CD4-positive, alpha-beta T cell treated with Interleukin-4 for 4 hours (primary cell): ENCODE measurements around the gene CACNB2.
"Not testable (repeated sequence)": the region's sequence is repeated elsewhere in the genome, so short reads cannot be mapped to it uniquely, and the experiment has no call there.

Experiments
- DNase-seq: peaks from one replicate; pipeline ENCODE4 v3.0.0-alpha.2; 2020

The CACNB2 gene

DNA sequence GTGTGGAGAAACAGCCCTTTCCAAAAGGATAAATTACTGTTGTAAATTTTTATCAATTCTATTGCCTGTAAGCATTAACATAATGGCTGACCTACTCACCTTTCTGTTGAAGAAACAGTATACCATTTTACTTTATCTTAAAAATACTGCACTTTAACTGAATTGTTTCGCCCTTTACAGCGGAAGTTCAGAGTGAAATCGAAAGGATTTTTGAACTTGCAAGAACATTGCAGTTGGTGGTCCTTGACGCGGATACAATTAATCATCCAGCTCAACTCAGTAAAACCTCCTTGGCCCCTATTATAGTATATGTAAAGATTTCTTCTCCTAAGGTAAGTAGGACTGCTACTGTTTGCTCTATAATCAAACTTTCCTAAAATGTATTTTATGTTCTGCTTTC is 393.7 kb downstream of the CACNB2 start:
- DNase-seq, result no peak

DNA sequence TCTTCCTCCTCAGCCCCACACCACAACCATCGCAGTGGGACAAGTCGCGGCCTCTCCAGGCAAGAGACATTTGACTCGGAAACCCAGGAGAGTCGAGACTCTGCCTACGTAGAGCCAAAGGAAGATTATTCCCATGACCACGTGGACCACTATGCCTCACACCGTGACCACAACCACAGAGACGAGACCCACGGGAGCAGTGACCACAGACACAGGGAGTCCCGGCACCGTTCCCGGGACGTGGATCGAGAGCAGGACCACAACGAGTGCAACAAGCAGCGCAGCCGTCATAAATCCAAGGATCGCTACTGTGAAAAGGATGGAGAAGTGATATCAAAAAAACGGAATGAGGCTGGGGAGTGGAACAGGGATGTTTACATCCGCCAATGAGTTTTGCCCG is 399.1 kb downstream of the CACNB2 start:
- no peak for DNase-seq

DNA sequence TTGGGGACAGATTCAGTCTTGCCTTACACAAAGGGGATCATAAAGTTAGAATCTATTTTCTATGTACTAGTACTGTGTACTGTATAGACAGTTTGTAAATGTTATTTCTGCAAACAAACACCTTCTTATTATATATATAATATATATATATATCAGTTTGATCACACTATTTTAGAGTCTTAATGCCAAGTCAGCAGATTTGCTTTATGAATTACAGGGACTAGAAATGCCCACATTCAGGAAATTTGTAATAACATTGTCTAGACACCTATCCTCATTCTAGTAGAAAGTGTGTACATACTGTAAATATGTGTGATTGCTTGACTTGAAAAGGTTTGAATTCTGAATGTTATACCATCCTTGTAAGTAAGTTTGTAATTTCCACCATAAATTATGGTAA is 400.0 kb downstream of the CACNB2 start:
- no peak for DNase-seq

DNA sequence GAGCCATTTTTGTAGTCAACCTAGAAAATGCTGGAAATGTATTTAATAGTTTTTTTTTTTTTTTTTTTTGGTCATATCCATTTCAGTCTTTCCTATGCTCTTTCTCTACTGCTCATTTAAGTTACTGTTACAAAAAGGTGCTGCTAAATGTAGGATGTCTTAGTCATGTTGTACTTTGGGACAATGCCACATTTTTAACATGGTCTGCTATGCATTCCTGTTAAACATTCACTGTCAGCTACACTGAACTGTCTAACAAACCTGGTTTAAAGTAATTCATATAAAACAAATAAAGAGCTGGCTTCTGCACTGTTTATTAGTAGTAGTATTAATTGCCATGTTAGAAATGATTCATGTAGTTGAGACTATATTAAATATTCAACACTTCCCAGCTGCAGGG is 402.6 kb downstream of the CACNB2 start:
- no peak for DNase-seq

DNA sequence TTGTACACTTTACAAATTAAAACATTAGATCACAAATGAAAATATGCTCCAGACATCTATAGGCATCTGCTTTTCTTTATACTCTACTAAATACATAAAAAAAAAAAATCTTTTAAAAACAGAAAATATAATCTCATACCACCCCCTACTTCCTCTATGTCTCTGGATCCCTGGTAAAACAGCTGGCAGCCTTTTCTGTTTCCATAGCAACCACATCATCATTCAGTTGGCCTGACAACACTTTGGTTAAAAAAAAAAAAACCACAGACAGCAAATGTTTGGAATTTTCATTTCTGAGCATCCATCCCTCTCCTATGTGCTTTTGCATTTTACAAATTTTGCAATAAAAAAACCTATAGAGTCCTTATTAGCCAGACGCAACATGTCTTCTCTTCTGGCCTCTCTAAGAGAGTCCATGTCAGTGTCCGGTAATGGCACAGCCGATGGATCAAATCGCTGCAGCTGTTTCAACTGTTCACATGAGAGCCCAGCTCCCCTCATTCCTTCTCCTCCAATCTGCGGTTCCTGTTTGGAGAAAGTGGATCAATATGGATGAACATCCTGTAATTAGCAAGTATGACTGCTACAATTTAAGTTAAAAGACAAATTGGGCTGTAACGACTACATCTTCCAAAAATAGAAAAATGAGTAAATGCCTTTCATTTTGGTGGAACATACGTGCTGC is 405.5 kb downstream of the CACNB2 start:
- no peak for DNase-seq

DNA sequence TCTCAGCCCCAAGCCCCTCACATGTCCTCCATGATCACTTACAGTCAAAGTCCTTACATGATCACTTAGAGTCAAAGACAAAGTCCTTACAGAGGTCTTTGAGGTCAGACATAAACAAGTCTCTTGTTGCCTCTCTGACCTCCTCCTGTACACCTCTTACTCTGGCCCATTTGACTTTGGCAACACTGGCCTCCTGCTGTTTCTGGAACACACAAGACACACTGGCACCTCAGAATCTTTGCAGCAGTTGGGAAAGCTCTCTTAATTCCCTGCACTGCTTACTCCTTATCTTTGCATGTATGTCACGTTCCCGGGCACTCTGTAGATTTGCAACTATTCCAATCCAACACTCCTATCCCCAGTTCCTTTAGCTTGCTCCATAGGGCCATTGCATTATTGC is 408.9 kb downstream of the CACNB2 start:
- no peak for DNase-seq

DNA sequence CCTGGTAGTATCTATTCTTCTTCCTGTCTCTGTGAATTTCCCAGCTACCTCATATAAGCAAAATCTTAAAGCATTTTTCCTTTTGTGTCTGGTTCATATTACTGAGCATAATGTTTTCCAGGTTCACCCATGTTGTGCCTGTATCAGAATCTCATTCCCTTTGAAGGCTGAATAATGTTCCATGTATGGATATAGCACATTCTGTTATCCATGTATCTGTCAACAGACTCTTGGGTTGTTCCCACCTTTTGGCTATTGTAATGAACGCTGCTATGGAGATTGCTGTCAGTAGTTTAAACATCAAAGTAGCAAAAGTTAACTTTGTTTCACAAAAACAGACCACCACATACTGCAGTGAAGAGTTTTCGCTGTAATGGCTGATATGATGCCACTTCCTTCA is 411.2 kb downstream of the CACNB2 start:
- DNase-seq, result no peak

DNA sequence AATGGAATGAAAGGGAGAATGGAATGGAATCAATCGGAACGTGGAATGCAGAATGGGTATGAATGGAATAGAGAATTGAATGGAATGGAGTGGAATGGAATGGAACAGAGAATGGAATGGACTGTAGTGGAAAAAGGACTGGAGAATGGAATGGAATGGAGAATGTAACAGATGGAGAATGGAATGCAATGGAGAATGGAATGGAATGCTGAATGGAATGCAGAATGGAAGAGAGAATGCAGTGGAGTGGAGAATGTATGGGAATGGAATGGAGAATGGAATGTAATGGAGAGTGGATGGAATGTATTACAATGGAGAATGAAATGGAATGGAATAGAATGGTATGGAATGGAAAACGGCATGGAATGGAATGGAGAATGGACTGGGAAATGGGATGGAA is 414.3 kb downstream of the CACNB2 start:
- no peak for DNase-seq

DNA sequence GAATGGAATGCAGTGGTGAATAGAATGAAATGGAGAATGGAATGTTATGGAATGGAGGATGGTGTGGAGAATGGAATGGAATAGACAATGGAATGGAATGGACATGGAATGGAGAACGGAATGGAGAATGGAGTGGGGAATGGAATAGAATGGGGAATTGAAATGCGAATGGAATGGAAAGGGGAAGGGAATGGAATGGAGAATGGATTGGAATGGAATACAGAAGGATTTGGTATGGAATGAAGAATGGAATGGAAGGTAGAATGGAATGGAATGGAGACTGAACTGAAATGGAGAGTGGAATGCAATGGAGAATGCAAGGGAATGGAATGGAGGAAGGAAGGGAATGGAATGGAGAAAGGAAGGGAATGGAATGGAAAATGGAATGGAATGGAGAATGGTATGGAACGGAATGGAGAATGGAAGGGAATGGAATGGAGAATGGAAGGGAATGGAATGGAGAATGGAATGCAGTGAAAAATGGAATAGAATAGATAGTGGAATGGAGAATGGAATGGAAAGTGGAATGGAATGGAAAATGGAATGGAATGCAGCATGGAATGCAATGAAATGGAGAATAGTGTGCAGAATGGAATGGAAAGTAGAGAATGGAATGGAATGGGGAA is 416.4 kb downstream of the CACNB2 start:
- no peak for DNase-seq

DNA sequence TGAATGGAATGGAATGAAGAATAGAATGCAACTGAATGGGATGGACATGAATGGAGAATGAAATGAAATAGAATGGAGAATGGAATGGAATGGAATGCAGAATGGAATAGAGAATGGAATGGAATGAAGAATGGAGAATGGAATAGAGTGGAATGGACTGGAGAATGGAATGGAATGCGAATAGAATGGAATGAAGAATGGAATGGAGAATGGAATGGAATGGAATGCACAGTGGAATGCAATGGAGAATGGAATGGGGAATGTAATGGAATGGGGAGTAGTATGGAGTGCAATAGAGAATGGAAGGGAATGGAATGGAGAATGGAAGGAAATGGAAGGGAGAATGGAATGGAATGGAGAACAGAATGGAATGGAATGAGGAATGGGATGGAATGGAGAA is 417.7 kb downstream of the CACNB2 start:
- DNase-seq, result no peak

DNA sequence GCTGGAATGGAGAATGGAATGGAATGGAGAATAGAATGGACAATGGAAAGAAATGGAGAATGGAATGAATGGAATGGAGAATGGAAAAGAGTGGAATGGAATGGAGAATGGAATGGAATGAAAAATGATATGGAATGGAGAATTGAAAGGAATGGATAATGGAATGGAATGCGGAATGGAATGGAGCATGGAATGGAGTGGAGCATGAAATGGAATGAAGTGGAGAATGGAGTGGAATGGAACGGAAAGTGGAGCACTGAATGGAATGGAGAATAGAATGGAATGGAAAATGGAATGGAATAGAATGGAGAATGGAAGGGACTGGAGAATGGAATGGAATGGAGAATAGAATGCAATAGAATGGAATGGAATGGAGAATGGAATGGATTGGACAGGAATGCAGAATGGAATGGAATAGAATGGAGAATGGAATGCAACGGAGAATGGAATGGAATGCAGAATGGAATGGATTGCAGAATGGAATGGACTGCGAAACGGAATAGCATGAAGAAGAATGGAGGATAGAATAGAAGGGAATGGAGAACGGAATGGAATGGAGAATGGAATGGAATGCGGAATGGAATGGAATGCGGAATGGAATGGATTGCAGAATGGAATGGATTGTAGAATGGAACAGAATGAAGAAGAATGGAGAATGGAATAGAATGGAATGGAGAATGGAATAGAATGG is 421.8 kb downstream of the CACNB2 start:
- no peak for DNase-seq

DNA sequence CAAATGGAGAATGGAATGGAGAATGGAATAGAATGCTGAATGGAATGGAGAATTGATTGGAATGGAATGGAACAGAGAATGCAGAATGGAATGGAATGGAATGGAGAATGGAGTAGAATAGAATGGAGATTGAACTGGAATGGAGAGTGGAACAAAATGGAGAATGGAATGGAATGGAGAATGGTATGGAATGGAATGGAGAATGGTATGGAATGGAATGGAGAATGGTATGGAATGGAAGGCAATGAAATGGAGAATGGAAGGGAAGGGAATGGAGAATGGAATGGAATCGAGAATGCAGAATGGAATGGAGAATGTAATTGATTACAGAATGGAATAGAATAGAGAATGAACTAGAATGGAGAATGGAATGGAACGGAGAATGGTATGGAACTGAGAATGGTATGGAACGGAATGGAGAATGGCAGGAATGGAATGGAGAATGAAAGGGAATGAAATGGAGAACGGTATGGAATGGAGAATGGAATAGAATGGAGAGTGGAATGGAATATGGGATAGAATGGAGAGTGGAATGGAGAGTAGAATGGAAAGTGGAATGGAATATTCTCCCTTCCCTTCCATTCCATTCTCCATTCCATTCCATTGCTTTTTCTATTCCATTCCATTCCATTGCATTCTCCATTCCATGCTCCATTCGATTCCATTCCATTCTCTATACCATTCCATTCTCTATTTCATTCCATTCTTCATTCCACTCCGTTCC is 422.9 kb downstream of the CACNB2 start:
- DNase-seq, result no peak

DNA sequence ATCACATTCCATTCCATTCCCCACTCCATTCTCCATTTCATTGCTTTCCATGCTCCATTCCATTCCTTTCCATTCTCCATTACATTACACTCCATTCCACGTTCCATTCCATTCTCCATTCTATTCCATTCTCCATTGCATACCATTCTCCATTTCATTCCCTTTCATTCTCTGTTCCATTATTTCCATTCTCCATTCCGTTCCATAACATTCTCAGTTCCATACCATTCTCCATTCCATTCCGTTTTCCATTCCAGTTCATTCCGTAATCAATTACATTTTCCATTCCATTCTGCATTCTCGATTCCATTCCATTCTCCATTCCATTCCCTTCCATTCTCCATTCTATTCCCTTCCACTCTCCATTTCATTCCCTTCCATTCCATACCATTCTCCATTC is 424.8 kb downstream of the CACNB2 start:
- DNase-seq, result no peak

DNA sequence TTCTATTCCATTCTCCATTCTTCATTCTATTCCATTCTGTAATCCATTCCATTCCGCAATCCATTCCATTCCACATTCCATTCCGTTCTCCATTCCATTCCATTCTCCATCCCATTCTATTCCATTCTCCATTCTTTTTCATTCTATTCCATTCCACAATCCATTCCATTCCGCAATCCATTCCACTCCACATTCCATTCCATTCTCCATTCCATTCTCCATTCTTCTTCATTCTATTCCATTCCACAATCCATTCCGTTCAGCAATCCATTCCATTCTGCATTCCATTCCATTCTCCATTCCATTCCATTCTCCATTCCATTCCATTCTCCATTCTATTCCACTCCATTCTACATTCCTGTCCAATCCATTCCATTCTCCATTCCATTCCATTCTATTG is 426.0 kb downstream of the CACNB2 start:
- no peak for DNase-seq

DNA sequence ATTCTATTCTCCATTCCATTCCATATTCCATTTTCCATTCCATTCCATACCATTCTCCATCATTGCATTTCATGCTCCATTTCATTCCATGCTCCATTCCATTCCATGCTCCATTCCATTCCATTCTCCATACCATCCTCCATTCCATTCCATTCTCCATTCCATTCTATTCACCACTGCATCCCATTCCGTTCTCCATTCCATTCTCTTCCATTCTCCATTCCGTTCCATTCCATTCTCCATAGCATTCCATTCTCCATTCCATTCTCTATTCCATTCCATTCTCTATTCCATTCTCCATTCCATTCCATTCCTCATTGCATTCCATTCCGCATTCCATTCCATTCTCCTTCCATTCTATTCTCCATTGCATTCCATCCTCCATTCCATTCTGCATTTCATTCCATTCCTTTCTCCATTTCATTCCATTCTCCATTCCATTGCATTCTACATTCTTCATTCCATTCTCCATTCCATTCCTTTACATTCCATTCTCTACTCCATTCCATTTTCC is 427.2 kb downstream of the CACNB2 start:
- no peak for DNase-seq

DNA sequence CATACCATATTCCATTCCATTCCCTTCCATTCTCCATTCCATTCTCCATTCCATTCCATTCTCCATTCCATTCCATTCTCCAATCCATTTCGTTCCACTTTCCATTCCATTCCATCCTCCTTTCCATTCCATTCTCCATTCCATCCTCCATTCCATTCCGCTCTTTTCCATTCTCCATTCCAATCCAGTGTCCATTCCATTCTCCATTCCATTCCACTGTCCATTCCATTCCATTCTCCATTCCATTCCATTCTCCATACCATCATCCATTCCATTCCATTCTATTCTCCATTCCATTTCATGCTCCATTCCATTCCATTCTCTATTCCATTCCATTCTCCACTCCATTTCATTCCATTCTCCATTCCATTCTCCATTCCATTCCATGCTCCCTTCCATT is 430.2 kb downstream of the CACNB2 start:
- DNase-seq, result not testable (repeated sequence)

DNA sequence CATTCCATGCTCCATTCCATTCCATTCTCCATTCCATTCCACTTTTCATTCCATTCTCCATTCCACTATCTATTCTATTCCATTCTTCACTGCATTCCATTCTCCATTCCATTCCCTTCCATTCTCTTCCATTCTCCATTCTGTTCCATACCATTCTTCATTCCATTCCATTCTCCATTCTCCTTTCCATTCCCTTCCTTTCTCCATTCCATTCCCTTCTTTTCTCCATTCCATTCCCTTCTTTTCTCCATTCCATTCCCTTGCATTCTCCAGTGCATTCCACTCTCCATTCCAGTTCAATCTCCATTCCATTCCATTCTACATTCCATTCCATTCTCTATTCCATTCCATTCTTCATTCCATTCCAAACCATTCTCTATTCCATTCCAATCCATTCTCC is 430.9 kb downstream of the CACNB2 start:
- DNase-seq, result no peak

DNA sequence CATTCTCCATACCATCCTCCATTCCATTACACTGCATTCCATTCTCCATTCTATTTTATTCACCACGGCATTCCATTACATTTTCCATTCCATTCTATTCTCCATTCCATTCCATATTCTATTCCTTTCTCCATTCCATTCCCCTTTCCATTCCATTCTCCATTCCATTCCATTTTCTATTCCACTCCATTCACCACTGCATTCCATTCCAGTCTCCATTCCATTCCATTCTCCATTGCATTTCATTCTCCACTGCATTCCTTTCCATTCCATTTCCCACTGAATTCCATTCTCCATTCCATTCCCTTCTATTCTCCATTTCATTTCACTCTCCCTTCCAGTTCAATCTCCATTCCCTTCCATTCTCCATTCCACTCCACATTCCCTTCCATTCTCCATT is 431.6 kb downstream of the CACNB2 start:
- DNase-seq, result no peak

DNA sequence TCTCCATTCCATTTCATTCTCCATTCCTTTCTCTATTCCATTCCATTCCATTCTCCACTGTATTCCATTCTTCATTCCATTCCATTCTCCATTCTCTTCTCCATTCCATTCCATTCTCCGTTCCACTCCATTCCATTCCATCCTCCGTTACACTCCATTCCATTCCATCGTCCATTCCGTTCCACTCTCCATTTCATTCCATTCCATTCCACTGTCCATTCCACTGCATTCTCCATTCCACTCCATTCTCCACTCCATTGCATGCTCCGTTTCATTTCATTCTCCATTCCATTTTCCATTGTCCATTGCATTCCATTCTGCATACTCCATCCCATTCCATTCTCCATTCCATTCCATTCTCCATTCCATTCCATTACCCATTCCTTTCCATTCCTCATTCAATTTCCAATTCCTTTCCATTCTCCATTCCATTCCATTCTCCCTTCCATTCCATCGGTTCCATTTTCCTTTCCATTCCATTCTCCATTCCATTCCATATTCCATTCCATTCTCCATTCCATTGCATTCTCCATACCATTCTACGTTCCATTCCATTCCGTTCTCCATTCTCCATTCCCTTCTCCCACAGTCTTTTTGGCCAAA is 432.8 kb downstream of the CACNB2 start:
- DNase-seq, result no peak

DNA sequence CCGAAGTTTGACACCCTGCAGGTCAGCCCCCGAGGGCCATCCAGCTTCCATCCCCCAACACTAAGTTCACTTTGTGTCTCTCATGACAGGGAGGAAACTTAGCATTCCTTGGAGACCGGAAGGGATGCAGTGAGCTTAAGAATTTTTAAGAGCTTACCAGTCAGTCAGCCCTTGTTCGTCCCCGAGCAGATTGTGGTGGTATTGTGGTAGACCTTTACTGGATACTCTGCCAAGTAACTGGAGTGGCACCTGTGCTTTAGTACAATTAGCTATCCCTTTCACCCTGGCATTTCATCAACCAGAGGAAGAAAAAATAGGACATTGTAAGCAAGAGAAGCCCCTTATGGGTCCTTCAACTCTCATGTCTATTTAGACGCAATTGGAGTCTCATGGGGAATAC is 436.4 kb downstream of the CACNB2 start:
- no peak for DNase-seq

DNA sequence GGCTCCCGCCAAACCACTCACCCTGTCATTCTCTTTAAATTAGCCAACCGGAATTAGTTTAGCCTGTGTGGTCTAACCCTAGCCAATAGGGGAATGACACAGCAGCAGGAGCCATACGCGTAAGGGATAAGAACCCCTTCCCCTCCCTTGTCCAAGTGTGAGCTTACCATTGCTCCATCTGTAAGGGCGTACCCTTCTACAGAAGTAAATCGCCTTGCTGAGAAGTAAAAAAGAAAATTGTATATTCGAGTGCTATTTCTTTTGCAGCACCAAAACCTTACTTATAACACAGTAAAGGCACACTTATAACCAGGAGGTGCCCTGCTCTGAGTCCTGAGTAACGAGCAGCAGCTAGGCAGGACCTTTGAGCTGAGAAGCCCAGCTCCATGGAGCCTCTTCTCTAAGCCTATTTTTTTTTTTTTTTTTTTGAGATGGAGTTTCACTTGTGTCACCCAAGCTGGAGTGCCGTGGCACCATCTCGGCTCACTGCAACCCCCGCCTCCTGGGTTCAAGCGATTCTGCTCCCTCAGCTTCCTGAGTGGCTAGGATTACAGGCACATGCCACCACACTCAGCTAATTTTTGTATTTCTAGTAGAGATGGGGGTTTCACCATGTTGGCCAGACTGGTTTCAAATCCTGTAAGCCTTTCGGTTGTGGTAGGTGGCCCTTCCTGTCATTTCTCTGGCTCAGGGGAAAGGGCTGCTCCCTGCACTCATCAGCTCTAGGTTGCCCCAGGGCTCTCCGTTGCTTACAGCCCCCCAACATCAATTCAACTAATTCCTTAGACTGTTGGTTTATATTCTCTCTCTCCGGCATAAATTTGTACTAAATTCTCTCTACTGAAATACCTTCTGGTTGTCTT is 437.8 kb downstream of the CACNB2 start:
- DNase-seq, result no peak

DNA sequence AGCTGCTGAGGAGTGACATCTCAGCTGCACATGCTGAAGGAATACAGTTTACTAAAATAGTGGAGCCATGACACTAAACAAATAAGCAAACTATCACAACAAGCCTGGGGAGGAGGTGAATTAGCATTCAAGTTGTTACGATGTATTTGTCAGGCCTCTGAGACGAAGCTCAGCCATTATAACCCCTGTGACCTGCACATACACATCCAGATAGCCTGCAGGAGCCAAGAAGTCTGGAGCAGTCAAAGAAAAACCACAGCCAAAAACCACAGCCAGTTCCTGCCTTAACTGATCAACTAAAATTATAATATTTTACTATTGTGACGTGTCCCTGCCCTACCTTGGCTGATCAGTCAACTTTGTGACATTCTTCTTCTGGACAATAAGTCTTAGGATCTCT is 442.6 kb downstream of the CACNB2 start:
- DNase-seq, result no peak
